NT2/D1 (cell line): ENCODE results near the gene WNT10A.

Experiments used
- SUZ12 ChIP-seq: IDR thresholded peaks from 2 replicates; pipeline ENCODE4 v1.6.1; 2011; ENCODE audit not compliant: insufficient read length, insufficient read depth; ENCODE audit errors: extremely low read depth
- ZNF274 ChIP-seq: IDR thresholded peaks from 2 replicates; pipeline ENCODE4 v1.6.1; 2011; ENCODE audit warnings: mild to moderate bottlenecking, low read depth, low read length

- TF ChIP-seq SUZ12 (no peak), ZNF274 (no peak)
Measured at GRCh38 chr2:218876562-218877219, 4.0 kb upstream of the WNT10A start.
